GM18951 (cell line): ENCODE data around the gene KRTAP4-2.
"Not testable (repeated sequence)": the region's sequence is repeated elsewhere in the genome, so short reads cannot be mapped to it uniquely, and the experiment has no call there.

ENCODE experiments used
- POLR2A ChIP-seq: IDR thresholded peaks from 4 replicates; pipeline ENCODE4 v1.6.1; 2011; ENCODE audit warnings: mild to moderate bottlenecking; ENCODE audit not compliant: insufficient read length, insufficient read depth; ENCODE audit errors: extremely low read depth
- in situ Hi-C: fragments of 300-500 bp; cut with MboI; formaldehyde crosslinking; loops from one replicate; pipeline ENCODE4 v1.12.0; 2022; ENCODE audit warnings: low sequenced_read_pairs, mixed read lengths, inconsistent platforms; ENCODE audit not compliant: unreplicated experiment

Gene KRTAP4-2

GRCh38 chr17:41177727-41178271, at the start of gene KRTAP4-2:
KRTAP4-2 (minus strand) TSS chr17:41178221; CDS start chr17:41178164, 57 bp downstream.
- no peak for TF ChIP-seq POLR2A

GRCh38 chr17:41226598-41227095, 48.6 kb upstream of the KRTAP4-2 start, which contains the start of gene KRTAP9-2:
KRTAP9-2 (plus strand) TSS chr17:41226648; CDS start chr17:41226655, 7 bp downstream.
- in situ Hi-C loops: not testable (repeated sequence)

More at GRCh38 chr17:41177727-41178271, at the start of gene KRTAP4-2:
- in situ Hi-C loops: no loop called here

GRCh38 chr17:41226051-41226450, 48.0 kb upstream of the KRTAP4-2 start:
- TF ChIP-seq POLR2A: no peak
- in situ Hi-C loops: no loop called here

- in situ Hi-C loops: no loop called here
- TF ChIP-seq POLR2A: no peak
Observed at GRCh38 chr17:41223821-41224220, 45.8 kb upstream of the KRTAP4-2 start.

GRCh38 chr17:41215681-41216080, 37.7 kb upstream of the KRTAP4-2 start:
- no peak for TF ChIP-seq POLR2A
- in situ Hi-C loops: no loop called here

- TF ChIP-seq POLR2A: no peak
- in situ Hi-C loops: no loop called here
Observed at GRCh38 chr17:41212524-41213169, 34.6 kb upstream of the KRTAP4-2 start.

GRCh38 chr17:41211845-41212466, 33.9 kb upstream of the KRTAP4-2 start:
- in situ Hi-C loops: no loop called here
- TF ChIP-seq POLR2A: no peak

GRCh38 chr17:41199421-41200078, 21.5 kb upstream of the KRTAP4-2 start:
- in situ Hi-C loops: no loop called here

GRCh38 chr17:41196068-41196467, 18.0 kb upstream of the KRTAP4-2 start:
- in situ Hi-C loops: no loop called here
- no peak for TF ChIP-seq POLR2A

More at GRCh38 chr17:41199421-41200078, 21.5 kb upstream of the KRTAP4-2 start:
- TF ChIP-seq POLR2A: no peak

GRCh38 chr17:41190328-41190727, 12.3 kb upstream of the KRTAP4-2 start:
- in situ Hi-C loops: no loop called here
- TF ChIP-seq POLR2A: no peak

GRCh38 chr17:41189837-41190318, 11.9 kb upstream of the KRTAP4-2 start, which contains the start of gene KRTAP9-1:
KRTAP9-1 (plus strand) TSS chr17:41189887; CDS start chr17:41189887, 0 bp downstream.
- in situ Hi-C loops: not testable (repeated sequence)

- in situ Hi-C loops: no loop called here
Observed at GRCh38 chr17:41186872-41187271, 8.9 kb upstream of the KRTAP4-2 start.

GRCh38 chr17:41185001-41185400, 7.0 kb upstream of the KRTAP4-2 start:
- in situ Hi-C loops: no loop called here
- TF ChIP-seq POLR2A: no peak

More at GRCh38 chr17:41186872-41187271, 8.9 kb upstream of the KRTAP4-2 start:
- TF ChIP-seq POLR2A: no peak
